Panc1 (cell line): ENCODE measurements around the gene MYCN. TPM values are rescaled to one million over a fixed set of nuclear protein-coding genes. Genes with fewer than 3 reads are reported as not detected.

Experiments used
- ATAC-seq: fragments of 200-7000 bp; cut with Tn5 transposase; 2 replicates; pipeline ENCODE4 v1.9.1; 2020; ENCODE audit warnings: mild to moderate bottlenecking, moderate library complexity
- BruUV-seq: library from RNA; stranded (reverse); fragments of 400-500 nt; replicated peaks from 2 replicates; lab custom pipeline; 2021; lab: Mats Ljungman, UMichigan
- CTCF ChIA-PET: fragments of 300-600 bp; sonication (Branson Sonifier 250); formaldehyde crosslinking; loops from one replicate; lab custom pipeline; 2022; ENCODE audit warnings: antibody characterized with exemption; lab: Charles Lee
- POLR2A ChIA-PET: fragments of 300-600 bp; sonication (Branson Sonifier 250); formaldehyde crosslinking; loops from one replicate; lab custom pipeline; 2022; ENCODE audit warnings: antibody characterized with exemption; lab: Charles Lee
- DNase-seq: peaks from one replicate; pipeline ENCODE4 v3.0.0-alpha.2; 2010; ENCODE audit warnings: low read depth, low spot score
- H3K27ac ChIP-seq: 2 replicates; pipeline ENCODE4 v1.5.1; 2011; ENCODE audit warnings: mild to moderate bottlenecking, low read length, inconsistent platforms
- H3K27me3 ChIP-seq: fragments of 200-500 bp; sonication (Bioruptor generic); 2 replicates; pipeline ENCODE4 v1.6.0; 2014; ENCODE audit warnings: low read length, inconsistent platforms; ENCODE audit not compliant: control insufficient read depth, insufficient read depth
- H3K36me3 ChIP-seq: fragments of 200-500 bp; sonication (Bioruptor generic); 2 replicates; pipeline ENCODE4 v1.5.1; 2014; ENCODE audit warnings: inconsistent platforms, mild to moderate bottlenecking, low read length, moderate library complexity; ENCODE audit not compliant: control insufficient read depth, insufficient read depth
- H3K4me1 ChIP-seq: 2 replicates; pipeline ENCODE4 v1.5.1; 2011; ENCODE audit warnings: inconsistent platforms, mild to moderate bottlenecking, low read length, moderate library complexity; ENCODE audit not compliant: control insufficient read depth, insufficient read depth
- H3K4me3 ChIP-seq, 2 experiments: 2 replicates each; pipeline ENCODE4 v1.5.1; 2011 to 2012; ENCODE audit warnings: low read depth in 2 of 2, low read length in 2 of 2, mild to moderate bottlenecking in 2 of 2, inconsistent platforms in 1 of 2, moderate library complexity in 1 of 2
- H3K9me3 ChIP-seq: fragments of 200-500 bp; sonication (Bioruptor generic); 2 replicates; pipeline ENCODE4 v1.5.1; 2014; ENCODE audit warnings: low read depth, mild to moderate bottlenecking, inconsistent platforms, low read length, moderate library complexity; ENCODE audit not compliant: control insufficient read depth, insufficient read depth
- POLR2AphosphoS5 ChIP-seq: IDR thresholded peaks from 2 replicates; pipeline ENCODE4 v1.6.1; 2012; ENCODE audit warnings: mild to moderate bottlenecking, low read depth, low read length, moderate library complexity
- REST ChIP-seq, 2 experiments: IDR thresholded peaks; 2 replicates each; pipeline ENCODE4 v1.6.1; 2011 to 2012; ENCODE audit warnings: low read depth in 2 of 2, control low read depth in 1 of 2, low read length in 1 of 2, mild to moderate bottlenecking in 1 of 2, moderate library complexity in 1 of 2; ENCODE audit not compliant: insufficient read depth in 1 of 2
- SIN3A ChIP-seq: IDR thresholded peaks from 2 replicates; pipeline ENCODE4 v1.6.1; 2012; ENCODE audit warnings: low read depth, mild to moderate bottlenecking, low read length, moderate library complexity, borderline replicate concordance; ENCODE audit not compliant: insufficient read depth
- TCF7L2 ChIP-seq: IDR thresholded peaks from 2 replicates; pipeline ENCODE4 v1.6.1; 2011; ENCODE audit warnings: mild to moderate bottlenecking, low read depth, low read length, inconsistent platforms
- in situ Hi-C: cut with HindIII; loops from 2 replicates; pipeline ENCODE4 v1.10.0; 2016; ENCODE audit warnings: low sequenced_read_pairs, low pct_unique_long_range_greater_than_20kb
- intact Hi-C: fragments of 100-400 bp; cut with micrococcal nuclease; formaldehyde crosslinking; loops from one replicate; pipeline ENCODE4 v1.10.0; 2022; ENCODE audit not compliant: unreplicated experiment
- total RNA-seq: library from RNA; stranded (reverse); gene quantifications from one replicate; pipeline ENCODE4 v1.2.1, GENCODE V29; 2021; ENCODE audit not compliant: unreplicated experiment
- TF ChIP-seq, protein P1 (sequence below): fragments of 450-650 bp; IDR thresholded peaks from 2 replicates; pipeline ENCODE4 v1.5.1; 2017; ENCODE audit warnings: mild to moderate bottlenecking

Gene MYCN
- total RNA-seq, 1 experiment from 2014 or later, result not detected

- Histone ChIP-seq H3K4me3 (no peak overlapping the region), H3K9me3 (no peaks in the 10 kb centered on the region), H3K4me1 (peaks cover 8% of the 10 kb centered on the region), H3K36me3 (no peaks in the 10 kb centered on the region), H3K27me3 (no peaks in the 10 kb centered on the region), H3K27ac (no peak overlapping the region)
- ChIA-PET POLR2A (no interaction called here), CTCF (no interaction called here)
- TF ChIP-seq REST (IDR thresholded peaks at IDR 0.05; ENCODE audit: insufficient read depth in 1 of 2, low read depth in 2 of 2, low read length in 1 of 2) (no peak), POLR2AphosphoS5 (no peak), SIN3A (no peak), TCF7L2 (no peak)
- TF ChIP-seq, protein P1, sequence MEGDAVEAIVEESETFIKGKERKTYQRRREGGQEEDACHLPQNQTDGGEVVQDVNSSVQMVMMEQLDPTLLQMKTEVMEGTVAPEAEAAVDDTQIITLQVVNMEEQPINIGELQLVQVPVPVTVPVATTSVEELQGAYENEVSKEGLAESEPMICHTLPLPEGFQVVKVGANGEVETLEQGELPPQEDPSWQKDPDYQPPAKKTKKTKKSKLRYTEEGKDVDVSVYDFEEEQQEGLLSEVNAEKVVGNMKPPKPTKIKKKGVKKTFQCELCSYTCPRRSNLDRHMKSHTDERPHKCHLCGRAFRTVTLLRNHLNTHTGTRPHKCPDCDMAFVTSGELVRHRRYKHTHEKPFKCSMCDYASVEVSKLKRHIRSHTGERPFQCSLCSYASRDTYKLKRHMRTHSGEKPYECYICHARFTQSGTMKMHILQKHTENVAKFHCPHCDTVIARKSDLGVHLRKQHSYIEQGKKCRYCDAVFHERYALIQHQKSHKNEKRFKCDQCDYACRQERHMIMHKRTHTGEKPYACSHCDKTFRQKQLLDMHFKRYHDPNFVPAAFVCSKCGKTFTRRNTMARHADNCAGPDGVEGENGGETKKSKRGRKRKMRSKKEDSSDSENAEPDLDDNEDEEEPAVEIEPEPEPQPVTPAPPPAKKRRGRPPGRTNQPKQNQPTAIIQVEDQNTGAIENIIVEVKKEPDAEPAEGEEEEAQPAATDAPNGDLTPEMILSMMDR, result no peak
- no TSS peak for BruUV-seq
- ATAC-seq (no peak), DNase-seq (no peak)
- in situ Hi-C loops, result no loop called here
- intact Hi-C loops, result no loop called here
Observed at GRCh38 chr2:15908371-15908770, 32.0 kb upstream of the MYCN start.

GRCh38 chr2:15909157-15909556 is 31.2 kb upstream of the MYCN start:
- CTCF ChIA-PET, result no interaction called here
- H3K4me3 ChIP-seq, result no peak overlapping the region
- POLR2A ChIA-PET, result no interaction called here
- intact Hi-C loops (no loop called here), in situ Hi-C loops (no loop called here)
- no peak overlapping the region for H3K27ac ChIP-seq
- no peaks in the 10 kb centered on the region for H3K27me3 ChIP-seq
- DNase-seq (no peak), ATAC-seq (no peak)
- no TSS peak for BruUV-seq
- no peaks in the 10 kb centered on the region for H3K9me3 ChIP-seq
- TF ChIP-seq SIN3A (no peak), REST (IDR thresholded peaks at IDR 0.05; ENCODE audit: insufficient read depth in 1 of 2, low read depth in 2 of 2, low read length in 1 of 2) (no peak)
- H3K4me1 ChIP-seq, result peaks cover 10% of the 10 kb centered on the region
- H3K36me3 ChIP-seq, result no peaks in the 10 kb centered on the region
